ENCODE data around the gene USP3.

The USP3 gene

GRCh38 chr15:63497642-63498467, 6.5 kb upstream of the USP3 start:
- no peak for DNase-seq (ENCODE audit: low read depth)

- no peak for DNase-seq (ENCODE audit: low read depth)
Measured at GRCh38 chr15:63499175-63499549, 5.2 kb upstream of the USP3 start.

- DNase-seq (ENCODE audit: low read depth) = no peak
Measured at GRCh38 chr15:63499611-63500010, 4.8 kb upstream of the USP3 start.

GRCh38 chr15:63500265-63501250, 3.8 kb upstream of the USP3 start:
- DNase-seq (ENCODE audit: low read depth) = no peak

GRCh38 chr15:63501256-63502089, 2.9 kb upstream of the USP3 start:
- no peak for DNase-seq (ENCODE audit: low read depth)

GRCh38 chr15:63502137-63502766, 2.1 kb upstream of the USP3 start:
- DNase-seq (ENCODE audit: low read depth) = no peak

- peak; percentile 61 for DNase-seq (ENCODE audit: low read depth)
Measured at GRCh38 chr15:63502843-63503738, 1.3 kb upstream of the USP3 start.

- peak; percentile 80 for DNase-seq (ENCODE audit: low read depth)
Measured at GRCh38 chr15:63503739-63504246, 600 bp upstream of the USP3 start.

GRCh38 chr15:63504979-63505841, 817 bp downstream of the USP3 start:
- DNase-seq (ENCODE audit: low read depth) = no peak

GRCh38 chr15:63505842-63506222, 1.4 kb downstream of the USP3 start:
- no peak for DNase-seq (ENCODE audit: low read depth)

GRCh38 chr15:63506537-63507035, 2.2 kb downstream of the USP3 start:
- no peak for DNase-seq (ENCODE audit: low read depth)

- DNase-seq (ENCODE audit: low read depth) = no peak
Measured at GRCh38 chr15:63507878-63508818, 3.8 kb downstream of the USP3 start.

- DNase-seq (ENCODE audit: low read depth) = no peak
Measured at GRCh38 chr15:63509056-63509954, 4.9 kb downstream of the USP3 start.

- DNase-seq (ENCODE audit: low read depth) = no peak
Measured at GRCh38 chr15:63509955-63510940, 5.9 kb downstream of the USP3 start.

- no peak for DNase-seq (ENCODE audit: low read depth)
Measured at GRCh38 chr15:63512148-63512547, 7.8 kb downstream of the USP3 start.

- no peak for DNase-seq (ENCODE audit: low read depth)
Measured at GRCh38 chr15:63513271-63513670, 8.9 kb downstream of the USP3 start.
